Stimulated activated CD8-positive, alpha-beta memory T cell treated with anti-CD3 and anti-CD28 coated beads, Interleukin-4, amount 100 ng/mL, for 24 hours (primary cell): ENCODE results near the gene MYH14.
"Not testable (repeated sequence)": the region's sequence is repeated elsewhere in the genome, so short reads cannot be mapped to it uniquely, and the experiment has no call there.

Source experiments
- DNase-seq: peaks from one replicate; pipeline ENCODE4 v3.0.0-alpha.2; 2020; ENCODE audit warnings: low read depth

The MYH14 gene

DNA sequence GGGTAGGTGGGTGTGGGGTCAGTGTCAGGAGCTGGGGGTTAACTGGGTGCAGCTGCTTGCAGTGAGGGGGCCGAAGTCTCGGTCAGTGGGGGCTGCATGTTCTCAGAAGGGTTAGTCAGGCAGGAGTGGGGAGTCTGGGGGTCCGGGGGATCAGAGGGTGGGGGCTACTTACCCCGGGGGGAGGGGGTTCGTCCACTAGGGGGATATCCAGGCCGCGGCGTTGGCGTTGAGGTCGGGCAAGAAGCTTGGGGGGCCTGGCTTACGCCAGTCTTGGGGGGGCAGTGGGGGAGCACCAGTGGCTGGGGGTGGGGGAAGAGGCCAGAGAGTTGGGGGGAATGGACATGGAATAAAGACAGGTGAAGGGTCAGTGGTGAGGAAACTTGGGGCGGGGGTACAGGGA lies 116.6 kb downstream of the MYH14 start:
- no peak for DNase-seq

DNA sequence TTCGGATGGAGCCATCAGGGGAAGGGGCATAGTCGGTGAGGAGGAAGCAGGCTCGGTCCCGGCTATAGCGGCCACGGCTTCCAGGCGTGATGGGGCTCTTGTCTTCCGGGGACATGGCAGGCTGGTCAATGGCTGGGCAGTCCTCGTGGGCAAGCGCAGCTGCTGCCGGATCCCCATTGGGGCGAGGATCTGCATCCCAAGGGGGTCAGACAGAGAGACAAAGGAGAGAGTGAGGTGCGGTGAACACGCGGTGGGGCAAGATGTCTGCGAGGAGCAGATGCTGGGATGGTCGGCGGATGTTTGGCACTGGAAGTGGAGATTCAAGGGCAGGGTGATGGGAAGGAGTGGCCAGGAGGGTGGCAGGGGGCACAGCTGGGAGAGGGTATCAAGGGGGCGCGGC lies 117.2 kb downstream of the MYH14 start:
- DNase-seq: no peak

DNA sequence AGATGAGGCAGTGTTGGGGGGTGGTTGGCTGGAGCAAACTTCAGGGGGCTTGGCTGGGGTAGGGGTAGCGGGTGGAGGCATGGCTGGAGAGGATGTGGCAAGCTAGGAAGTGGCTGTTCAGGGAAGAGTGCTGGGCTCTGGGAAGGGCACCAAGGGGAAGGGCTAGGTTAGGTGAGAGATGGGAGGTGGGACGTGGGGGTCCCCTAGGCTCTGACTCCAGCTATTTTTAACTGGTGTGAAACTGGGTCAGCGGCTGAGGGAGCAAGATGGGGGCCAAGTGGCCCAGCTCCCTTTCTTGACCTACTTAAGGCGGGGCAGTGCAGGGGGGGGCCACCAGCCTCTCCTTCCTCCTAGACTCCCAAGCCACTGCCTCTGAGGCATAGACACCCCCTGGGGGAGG lies 118.4 kb downstream of the MYH14 start:
- DNase-seq: no peak

DNA sequence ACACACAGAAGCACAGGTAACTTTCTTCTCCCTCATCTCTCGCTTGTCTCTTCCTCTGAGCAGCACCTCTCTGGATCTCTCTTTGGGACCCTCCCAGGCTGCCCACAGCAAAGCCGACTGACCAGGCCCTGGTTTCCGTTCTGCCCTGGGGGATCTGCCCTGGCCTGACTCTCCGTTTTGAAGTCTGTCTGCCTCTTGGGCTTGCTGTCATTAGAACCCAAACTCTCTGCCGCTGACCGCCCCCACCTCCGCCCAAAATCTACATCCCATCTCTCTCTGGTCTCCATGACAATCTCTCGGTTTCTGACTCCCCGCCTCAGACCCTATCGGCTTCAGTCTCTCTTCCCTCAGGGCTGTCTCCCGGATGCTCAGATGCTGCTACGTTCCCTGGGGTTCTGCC lies 118.8 kb downstream of the MYH14 start:
- DNase-seq: no peak

DNA sequence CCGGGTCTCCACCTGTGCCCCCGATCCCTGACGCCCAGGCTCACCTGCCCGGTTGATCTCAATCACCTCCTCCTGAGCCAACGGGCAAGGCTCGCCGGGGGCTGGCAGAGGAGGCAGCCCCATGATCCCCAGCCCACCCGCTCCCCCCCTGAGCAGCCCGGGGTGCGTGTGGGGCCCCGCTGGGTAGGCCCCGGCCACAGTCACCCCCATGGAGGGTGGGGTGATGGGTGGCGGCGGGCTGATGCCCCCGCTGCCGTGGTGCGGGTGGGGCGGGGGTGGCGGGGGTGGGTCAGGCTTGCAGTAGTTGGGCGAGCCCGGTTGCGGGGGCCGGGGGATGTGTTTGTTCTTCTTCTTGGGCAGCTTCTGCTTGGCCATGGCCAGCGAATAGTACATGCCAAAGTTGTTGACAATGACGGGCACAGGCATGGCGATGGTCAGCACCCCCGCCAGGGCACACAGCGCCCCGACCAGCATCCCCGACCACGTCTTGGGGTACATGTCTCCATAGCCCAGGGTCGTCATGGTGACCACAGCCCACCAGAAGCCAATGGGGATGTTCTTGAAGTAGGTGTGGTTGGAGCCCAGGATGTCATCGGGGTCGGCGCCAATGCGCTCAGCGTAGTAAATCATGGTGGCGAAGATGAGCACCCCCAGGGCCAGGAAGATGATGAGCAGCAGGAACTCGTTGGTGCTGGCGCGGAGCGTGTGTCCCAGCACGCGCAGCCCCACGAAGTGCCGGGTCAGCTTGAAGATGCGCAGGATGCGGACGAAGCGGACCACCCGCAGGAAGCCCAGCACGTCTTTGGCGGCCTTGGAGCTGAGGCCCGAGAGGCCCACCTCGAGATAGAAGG lies 119.7 kb downstream of the MYH14 start:
- no peak for DNase-seq

DNA sequence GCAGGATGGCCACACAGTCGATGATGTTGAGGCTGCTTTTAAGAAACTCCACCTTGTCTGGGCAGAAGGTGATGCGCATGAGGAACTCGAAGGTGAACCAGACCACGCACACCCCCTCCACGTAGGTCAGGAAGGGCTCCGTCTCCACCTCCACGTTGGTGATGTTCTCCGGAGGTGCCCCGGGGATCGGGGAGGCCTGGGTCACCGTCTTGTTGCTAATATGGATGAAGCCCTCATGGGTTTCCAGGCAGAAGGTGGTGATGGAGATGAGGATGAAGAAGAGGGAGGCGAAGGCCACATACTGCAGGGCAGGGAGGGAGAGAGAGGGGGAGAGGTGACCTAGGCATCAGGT lies 120.3 kb downstream of the MYH14 start:
- no peak for DNase-seq

DNA sequence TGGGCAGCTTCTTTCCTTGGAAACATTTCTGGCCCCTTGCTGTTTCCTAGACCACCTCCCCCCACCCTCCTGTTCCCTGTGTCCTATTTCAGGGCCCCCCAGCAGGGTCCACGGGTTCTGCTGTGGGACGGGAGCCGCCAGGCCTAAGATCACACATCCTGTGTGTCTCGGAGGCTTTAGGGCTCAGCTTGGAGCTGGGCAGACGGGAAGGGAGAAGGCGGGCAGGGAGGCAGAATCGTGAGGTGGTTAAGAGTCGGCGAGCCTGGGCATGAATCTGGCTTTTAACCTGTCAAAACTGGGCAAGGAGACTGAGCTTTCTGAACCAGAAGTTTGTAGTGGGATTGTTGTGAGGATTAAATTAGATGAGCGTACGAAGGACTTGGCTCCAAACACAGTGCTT lies 120.9 kb downstream of the MYH14 start:
- no peak for DNase-seq

DNA sequence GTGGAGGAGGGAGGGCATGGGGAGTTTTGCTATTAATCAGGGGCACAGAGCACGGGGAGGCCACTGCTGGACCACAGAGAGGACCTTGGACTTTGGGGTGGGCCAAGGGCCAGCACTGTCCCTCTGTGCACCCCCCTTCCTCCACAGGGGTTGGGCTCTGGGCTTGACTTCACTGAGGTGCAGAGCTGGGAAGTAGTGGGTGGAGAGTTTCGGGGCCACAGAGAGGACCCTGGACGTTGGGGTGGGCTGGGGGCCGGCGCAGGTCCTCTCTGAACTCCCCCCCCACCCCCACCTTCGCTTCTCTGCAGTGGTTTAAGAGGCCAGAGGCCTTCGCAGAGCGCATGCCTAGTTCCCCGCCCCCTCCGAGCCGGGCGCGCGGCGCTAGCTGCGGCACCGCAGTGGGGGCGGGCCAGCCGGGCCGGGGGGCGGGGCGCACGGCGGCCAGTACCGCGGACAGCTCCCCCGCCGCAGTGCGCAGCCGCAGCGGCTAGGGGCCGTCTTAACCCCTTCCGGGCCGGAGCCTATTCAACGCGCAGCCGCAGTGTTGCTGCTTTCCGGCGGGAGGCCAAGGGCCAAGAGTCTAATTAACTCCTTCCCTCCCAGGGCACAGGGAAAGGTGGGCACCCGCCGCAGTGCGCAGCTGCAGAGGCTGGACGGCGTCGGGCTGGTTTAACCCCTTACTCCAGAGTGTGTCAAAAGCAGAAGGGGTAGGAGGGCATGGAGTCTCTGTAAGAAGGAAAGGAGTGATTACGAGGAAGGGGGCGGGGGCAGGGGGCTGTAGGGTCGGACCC lies 122.1 kb downstream of the MYH14 start:
- DNase-seq: peak; percentile 61

DNA sequence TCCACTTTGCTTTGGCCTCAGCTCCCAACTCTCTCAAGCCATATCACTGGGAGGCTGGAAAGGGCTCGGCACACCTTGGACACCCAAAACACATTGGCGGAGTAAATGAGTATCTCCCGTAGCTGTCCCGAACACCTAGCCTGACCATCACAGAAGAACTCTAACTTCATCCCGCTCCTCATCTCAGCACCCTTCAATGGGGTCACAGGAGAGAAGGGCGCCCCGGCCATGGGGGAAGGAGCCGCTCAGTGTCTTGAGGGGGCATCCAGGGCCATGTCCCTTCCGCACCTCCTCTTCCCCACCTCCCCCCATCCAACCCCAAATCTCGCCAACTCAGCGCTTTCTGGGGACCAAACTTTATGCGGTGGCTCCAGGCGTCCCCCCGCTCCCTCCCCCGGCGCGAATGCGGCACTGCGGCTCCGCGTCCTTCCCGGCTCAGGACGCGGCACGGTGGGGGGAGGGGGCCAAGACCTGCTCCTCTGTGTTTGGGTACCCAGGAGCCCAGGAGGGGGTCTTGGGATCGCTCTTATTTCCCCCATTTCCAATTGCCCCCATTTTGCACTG lies 122.8 kb downstream of the MYH14 start:
- DNase-seq: no peak

DNA sequence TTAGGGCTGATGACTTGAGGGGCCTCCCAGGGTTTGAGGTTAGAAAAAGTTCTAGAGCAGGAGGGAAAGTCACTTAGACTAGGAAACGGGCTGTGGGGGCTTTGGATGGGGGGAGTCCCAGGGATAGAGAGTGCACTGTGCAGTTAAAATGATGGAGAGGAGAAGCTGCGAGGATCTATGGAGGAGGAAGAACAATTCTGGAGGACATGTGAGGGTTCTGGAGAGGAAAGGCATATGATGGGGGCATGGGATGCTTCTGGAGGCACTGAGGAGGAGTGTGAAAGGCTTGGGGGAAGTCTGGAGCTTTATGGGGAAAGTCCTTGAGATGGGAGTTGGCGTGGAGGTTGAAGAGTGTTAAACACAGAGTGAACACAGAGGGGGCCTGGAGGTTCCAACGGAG lies 123.6 kb downstream of the MYH14 start:
- no peak for DNase-seq

DNA sequence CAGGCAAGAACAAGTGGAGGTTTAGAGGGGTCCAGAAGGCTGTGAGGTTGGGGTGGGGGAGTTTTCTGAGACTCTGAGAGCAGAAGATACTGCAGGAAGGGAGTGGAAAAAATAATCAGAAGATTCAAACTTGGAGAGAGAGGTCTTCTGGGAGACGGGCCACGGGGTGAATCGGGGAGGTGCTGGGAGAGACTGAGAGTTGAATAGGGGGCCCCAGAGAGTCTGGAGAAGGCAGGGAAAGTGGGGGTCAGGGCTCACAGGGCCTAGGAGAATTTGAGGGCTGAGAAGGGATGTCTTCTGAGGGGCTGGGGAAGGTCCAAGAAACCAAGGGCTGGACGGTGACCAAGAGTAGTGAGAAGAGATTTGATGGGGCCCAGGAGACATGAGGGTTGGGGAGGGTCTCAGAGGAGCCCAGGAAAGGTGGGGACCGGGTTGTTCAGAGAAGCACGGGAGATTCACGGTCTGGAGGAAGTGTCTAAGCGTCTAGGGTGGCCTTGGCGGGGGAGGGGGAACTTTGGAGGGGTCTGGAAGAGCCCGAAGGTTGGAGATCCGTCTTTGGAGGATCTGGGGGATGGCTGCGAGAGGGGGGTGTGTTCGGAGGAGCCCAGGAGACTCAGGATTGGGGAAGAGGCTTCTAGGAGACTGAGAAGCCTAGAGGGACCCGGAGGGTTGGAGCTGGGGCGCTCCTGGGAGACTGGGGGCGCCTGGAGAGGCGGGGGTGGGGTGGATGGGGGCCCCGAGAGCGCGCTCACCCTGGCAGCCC lies 124.2 kb downstream of the MYH14 start:
- no peak for DNase-seq

DNA sequence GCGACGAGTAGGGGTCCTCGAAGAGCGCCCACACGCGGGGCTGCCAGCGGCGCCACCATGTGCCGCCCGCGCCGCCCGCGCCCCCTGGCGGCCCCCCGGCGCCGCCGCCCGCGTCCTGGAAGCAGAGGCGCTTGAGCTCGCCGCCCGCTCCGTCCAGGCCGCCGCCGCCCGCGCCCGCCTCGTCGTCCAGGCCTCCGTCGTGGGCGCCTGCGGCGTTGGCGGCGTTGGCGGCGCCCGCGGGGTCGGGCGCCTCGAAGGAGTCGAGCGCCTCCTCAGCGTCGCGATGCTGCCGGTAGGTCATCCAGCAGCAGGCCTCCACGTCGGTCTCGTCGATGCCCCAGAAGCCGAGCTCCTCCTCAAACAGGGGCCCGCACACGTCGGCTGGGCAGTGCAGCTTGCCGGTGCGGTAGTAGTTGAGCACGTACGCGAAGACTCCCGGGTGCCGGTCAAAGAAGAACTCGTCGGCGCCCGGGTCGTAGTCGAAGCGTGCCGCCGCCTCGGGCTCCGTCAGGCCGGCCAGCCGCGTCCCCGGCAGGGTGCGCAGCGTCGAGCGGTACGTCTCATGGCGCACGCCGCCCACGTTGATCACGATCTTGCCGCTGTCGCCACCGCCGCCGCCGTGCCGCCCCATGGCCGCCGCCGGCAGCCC lies 124.9 kb downstream of the MYH14 start:
- DNase-seq: no peak

DNA sequence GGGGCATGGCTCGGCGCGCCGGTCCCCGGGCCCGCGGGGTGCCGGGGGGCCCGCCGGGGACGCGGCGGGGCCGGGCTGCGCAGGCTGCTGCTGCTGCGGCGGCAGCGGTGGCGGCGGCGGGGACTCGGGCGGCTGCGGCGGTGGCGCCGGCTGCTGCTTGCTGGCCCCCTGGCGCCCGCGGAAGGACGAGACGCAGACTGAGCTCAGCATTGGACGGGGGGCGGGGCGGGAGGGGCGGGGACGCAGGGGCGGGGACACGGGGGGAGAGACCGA lies 125.4 kb downstream of the MYH14 start:
- DNase-seq: no peak

DNA sequence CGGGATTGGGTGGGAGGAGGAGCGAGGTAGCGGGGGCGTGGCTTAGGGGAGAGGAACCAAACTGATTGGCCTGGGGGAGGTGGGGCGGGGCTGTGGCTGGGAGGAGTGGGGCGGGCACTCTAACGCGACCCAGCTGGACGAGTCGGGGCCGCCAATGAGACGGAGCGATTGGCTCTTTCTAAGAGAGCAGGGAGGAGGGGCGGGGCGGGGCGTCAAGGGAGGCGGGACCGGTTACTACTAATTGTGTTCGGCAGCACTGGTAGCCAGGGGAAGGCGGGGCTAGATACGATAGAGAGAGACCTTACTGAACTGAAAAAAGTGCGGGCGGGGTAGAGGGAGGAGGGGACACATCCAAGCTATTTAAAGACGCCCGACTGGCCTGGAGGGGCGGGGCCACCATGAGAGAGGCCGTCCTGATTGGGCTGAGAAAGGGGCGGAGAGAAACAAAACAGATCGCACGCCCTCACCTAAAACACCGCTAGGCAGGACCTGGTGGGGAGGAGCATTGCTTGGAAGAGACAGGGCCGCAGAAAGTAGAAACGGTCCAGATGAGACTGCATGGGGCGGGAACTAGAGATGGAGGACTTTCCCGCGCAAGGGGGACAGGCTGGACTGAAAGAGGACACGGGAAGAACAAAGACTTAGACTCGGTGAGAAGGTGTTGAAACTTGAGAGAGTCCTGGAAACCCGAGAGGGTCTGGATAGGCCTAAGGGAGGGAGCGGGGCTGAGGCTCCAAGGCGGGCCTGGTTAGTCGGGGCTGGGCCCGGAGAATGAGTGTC lies 125.9 kb downstream of the MYH14 start, which contains the start of gene KCNC3:
TSS of gene KCNC3 (minus strand) at position 232 of the 780 bp plus-strand sequence. CDS start 295 bp downstream, outside the sequence.
- peak; percentile 75 for DNase-seq

DNA sequence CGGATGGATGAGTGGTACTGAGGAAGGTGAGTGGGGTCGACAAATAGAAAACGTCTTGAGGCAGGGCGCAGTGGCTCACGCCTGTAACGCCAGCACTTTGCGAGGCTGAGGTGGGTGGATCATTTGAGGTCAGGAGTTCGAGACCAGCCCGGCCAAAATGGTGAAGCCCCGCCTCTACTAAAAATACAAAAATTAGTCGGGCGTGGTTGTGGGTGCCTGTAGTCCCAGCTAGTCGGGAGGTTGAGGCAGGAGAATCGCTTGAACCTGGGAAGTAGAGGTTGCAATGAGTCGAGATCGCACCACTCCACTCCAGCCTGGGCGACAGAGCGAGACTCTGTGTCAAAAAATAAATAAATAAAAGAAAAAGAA lies 126.5 kb downstream of the MYH14 start:
- not testable (repeated sequence) for DNase-seq

DNA sequence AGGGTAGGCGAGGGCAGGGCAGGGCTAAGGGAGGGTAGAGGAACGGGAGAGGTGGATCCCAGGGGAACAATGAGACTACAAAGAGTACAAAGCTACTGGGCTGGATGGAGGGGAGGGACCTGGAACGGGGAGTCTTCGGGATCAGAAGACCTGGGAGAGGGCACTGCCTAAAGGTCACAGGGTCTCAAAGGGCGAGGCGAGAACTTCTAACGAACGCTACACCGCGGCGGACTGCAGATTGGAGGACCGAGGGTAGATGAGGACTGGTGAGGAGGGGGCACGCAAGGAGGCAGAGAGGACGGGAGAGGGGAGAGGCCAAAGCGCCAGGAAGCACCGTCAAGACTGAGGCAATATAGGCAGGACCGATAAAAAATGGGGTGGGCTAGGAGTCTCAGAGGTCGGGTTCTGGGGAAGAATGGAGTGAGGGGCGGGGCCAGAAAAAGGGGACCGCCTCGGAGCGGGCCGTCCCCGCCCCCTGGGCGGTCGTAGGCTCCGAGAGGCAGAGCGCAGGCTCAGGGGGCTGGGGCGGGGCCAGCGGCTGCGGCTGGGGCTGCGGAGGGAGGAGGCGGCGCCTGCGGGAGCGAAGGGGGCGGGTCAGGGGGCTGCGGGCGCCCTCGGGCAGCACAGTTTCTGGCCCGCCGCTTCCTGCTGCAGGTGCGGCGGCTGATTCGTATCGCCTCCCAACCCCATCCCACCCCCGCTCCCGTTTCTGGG lies 127.1 kb downstream of the MYH14 start:
- peak; percentile 61 for DNase-seq

DNA sequence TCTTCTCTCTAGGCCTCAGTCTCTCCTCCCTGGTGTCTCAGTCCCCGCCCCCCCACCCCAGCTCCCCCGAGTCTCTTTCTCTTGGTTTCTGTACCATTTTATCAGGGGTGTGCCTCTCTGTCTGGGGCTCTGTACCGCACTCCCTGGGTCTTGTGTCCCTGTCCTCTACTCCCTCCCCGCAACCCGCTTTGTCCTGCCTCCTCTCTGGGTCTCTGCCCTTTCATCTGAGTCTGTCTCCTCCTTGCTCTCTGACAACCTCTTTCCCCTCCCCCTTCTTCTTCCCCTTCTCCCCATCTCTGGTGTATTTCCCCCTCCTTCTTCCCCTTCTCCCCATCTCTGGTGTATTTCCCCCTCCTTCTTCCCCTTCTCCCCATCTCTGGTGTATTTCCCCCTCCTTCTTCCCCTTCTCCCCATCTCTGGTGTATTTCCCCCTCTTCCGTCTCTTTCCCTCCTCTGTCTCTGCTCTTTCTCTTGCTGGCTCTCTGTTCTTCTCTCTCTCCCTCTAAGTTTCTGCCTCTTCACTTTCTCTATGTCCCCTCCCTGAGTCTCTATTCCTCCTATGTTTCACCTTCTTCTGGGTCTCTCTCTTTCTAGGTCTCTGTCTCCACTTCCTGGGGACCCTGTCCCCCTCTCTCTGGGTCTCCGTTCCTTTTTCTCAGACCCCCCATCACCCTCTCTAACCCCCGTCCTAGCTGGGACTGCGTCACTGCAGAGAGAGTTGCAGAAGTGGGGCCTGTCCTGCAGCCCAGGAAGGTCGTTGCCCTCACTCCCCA lies 128.0 kb downstream of the MYH14 start:
- DNase-seq: no peak

DNA sequence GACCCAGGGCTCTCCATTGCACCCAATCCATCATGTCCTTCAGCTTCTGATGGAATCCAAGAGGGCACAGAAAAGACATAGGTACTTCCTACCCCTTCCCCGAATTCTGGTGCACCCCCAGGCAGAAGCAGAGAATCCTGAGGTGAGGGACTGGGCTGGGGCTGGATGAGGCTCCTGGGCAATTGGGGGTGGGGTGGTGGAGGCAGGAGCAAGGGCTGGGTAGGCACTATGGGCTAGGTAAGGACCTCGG lies 128.5 kb downstream of the MYH14 start:
- no peak for DNase-seq

DNA sequence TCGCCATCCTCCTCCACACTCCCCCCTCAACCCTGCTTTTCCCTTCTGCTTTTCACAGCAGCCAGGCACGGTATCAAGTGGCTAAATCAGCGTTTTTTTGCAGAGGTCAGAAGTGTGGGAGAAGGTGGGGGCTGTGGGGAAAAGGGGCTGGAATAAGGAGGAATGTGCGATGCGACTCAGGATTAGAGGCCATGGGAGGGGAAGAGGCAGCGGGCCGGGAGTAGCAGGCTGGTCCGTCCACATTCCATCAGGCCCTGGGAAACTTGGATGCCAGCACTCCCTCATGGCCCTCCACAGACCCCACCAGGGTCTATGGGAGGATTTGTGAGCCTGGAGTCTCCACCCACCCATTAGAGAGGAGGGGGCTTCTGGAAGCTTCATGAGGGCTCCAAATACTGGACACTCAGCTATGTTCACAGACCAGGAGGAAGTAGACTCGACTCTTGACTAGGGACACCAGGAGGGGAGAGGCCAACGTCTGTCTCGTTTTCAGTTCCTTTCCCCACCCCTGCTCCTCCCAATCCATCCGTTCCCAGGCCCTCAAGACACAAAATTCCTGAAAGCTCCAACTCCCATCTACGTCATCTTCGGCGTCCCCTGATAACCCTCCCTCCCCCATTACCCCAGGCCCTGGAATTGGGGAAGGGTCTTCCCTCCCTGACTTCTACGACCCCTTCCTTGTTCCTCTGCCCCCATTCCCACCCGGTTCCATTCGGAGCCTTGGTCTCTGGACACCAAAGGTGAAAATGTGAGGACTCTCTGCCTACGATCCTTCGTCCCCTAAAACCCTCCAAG lies 129.0 kb downstream of the MYH14 start:
- DNase-seq: no peak
